GM21515 (cell line): ENCODE results near the gene KNL1.
"Not testable (repeated sequence)": the region's sequence is repeated elsewhere in the genome, so short reads cannot be mapped to it uniquely, and the experiment has no call there.

Experiments used
- ATAC-seq: cut with Tn5 transposase; IDR thresholded peaks from one replicate; pipeline ENCODE4 v1.9.1; 2021; ENCODE audit not compliant: unreplicated experiment

Gene KNL1

GRCh38 chr15:40660686-40661085 lies 66.6 kb downstream of the KNL1 start:
- no peak for ATAC-seq

GRCh38 chr15:40664909-40665308 lies 70.9 kb downstream of the KNL1 start:
- no peak for ATAC-seq

- ATAC-seq, result not testable (repeated sequence)
These were observed 82.2 kb downstream of the KNL1 start for GRCh38 chr15:40676290-40676689.

GRCh38 chr15:40676906-40677305 lies 82.9 kb downstream of the KNL1 start:
- not testable (repeated sequence) for ATAC-seq

- ATAC-seq, result no peak
These were observed 86.1 kb downstream of the KNL1 start for GRCh38 chr15:40680151-40680550.

GRCh38 chr15:40680959-40681358 lies 86.9 kb downstream of the KNL1 start:
- not testable (repeated sequence) for ATAC-seq

GRCh38 chr15:40684381-40684780 lies 90.3 kb downstream of the KNL1 start:
- ATAC-seq, result no peak

- ATAC-seq, result no peak
These were observed 91.3 kb downstream of the KNL1 start for GRCh38 chr15:40685376-40685775.

GRCh38 chr15:40688932-40689799 lies 95.1 kb downstream of the KNL1 start:
- no peak for ATAC-seq

- no peak for ATAC-seq
These were observed 97.7 kb downstream of the KNL1 start for GRCh38 chr15:40691737-40692136.

- ATAC-seq, result peak; percentile 10
These were observed 100.0 kb downstream of the KNL1 start for GRCh38 chr15:40693904-40694687.

GRCh38 chr15:40694688-40695468 lies 100.8 kb downstream of the KNL1 start, which contains the start of gene RAD51:
Gene RAD51 (plus strand): TSS chr15:40695174. CDS start chr15:40698759, 3,585 bp downstream.
- ATAC-seq, result peak; percentile 68

GRCh38 chr15:40695469-40695890 lies 101.4 kb downstream of the KNL1 start:
- ATAC-seq, result peak; percentile 1

GRCh38 chr15:40696228-40696627 lies 102.2 kb downstream of the KNL1 start:
- no peak for ATAC-seq

- no peak for ATAC-seq
These were observed 103.9 kb downstream of the KNL1 start for GRCh38 chr15:40697916-40698315.

GRCh38 chr15:40702077-40702476 lies 108.0 kb downstream of the KNL1 start:
- ATAC-seq, result no peak

GRCh38 chr15:40706121-40706520 lies 112.1 kb downstream of the KNL1 start:
- ATAC-seq, result no peak
